ENCODE results near the gene SOX8. TPM values are rescaled to one million over a fixed set of nuclear protein-coding genes. Genes with fewer than 3 reads are reported as not detected.

The SOX8 gene
- total RNA-seq, 1 donor from 2014 or later, result 0.98 TPM

DNA sequence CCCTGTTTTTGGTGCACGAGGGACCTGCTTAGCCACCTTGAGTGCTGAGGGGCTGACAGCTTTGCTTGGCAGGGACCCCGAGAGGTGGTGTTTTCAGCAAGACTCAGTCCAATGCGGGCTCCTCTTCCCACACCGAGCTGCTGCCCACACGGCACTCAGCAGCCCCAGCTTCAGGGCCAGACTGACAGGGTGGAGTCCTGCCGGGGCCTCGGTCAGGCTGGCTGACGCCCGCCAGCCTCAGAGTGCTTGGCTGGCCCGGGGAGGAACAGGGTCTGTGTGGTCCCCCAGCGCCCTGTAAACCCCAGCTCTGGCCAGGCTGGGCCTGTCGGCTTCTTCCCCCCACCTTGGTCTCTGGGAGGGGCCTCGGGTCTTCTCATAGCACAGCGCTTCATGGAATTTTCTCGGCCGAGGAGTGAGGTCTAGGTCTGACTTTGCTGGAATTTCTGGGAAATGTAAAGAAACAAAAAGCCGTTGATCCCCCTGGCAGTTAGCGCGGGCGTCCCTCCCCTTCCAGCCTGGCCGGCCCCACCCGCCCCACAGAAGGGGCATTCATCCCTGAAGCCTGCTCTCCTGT lies 2.6 kb downstream of the SOX8 start:
- Mint-ChIP-seq H3K4me3 (ENCODE audit: unreplicated experiment) (no peak overlapping the region), H3K27ac (ENCODE audit: unreplicated experiment) (no peak overlapping the region), H3K9me3 (ENCODE audit: unreplicated experiment) (no peaks in the 10 kb centered on the region), H3K36me3 (ENCODE audit: low read depth, unreplicated experiment) (no peaks in the 10 kb centered on the region), H3K4me1 (ENCODE audit: low read depth, unreplicated experiment) (no peaks in the 10 kb centered on the region), H3K27me3 (ENCODE audit: low read depth, unreplicated experiment) (peaks cover 19% of the 10 kb centered on the region)
- no peak overlapping the region for H3K27ac ChIP-seq (ENCODE audit: low read depth, low read length)
- H3K9ac ChIP-seq (ENCODE audit: low read length), result no peak overlapping the region
- no peak overlapping the region for H2AFZ ChIP-seq (ENCODE audit: low read depth, low read length)
- no peak for DNase-seq (ENCODE audit: low read depth)
- peaks cover 6% of the 10 kb centered on the region for H4K20me1 ChIP-seq (ENCODE audit: insufficient read depth, low read length)
- peaks cover 58% of the 10 kb centered on the region for H3K27me3 ChIP-seq (ENCODE audit: insufficient read depth, low read length)
- H3K4me2 ChIP-seq (ENCODE audit: low read length), result no peak overlapping the region
- no peaks in the 10 kb centered on the region for H3K9me3 ChIP-seq (ENCODE audit: insufficient read depth, low read depth, low read length)
- no peaks in the 10 kb centered on the region for H3K79me2 ChIP-seq (ENCODE audit: insufficient read depth, low read length)
- H3K4me3 ChIP-seq (ENCODE audit: insufficient read depth, low read depth, low read length), result no peak overlapping the region
- TF ChIP-seq EZH2 (IDR thresholded peaks at IDR 0.05; ENCODE audit: insufficient read depth, low read length), result no peak
- TF ChIP-seq, protein P1, sequence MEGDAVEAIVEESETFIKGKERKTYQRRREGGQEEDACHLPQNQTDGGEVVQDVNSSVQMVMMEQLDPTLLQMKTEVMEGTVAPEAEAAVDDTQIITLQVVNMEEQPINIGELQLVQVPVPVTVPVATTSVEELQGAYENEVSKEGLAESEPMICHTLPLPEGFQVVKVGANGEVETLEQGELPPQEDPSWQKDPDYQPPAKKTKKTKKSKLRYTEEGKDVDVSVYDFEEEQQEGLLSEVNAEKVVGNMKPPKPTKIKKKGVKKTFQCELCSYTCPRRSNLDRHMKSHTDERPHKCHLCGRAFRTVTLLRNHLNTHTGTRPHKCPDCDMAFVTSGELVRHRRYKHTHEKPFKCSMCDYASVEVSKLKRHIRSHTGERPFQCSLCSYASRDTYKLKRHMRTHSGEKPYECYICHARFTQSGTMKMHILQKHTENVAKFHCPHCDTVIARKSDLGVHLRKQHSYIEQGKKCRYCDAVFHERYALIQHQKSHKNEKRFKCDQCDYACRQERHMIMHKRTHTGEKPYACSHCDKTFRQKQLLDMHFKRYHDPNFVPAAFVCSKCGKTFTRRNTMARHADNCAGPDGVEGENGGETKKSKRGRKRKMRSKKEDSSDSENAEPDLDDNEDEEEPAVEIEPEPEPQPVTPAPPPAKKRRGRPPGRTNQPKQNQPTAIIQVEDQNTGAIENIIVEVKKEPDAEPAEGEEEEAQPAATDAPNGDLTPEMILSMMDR (IDR thresholded peaks at IDR 0.05; ENCODE audit: insufficient read depth, low read depth, low read length), result no peak
- no peak for FAIRE-seq
- H3K36me3 ChIP-seq (ENCODE audit: insufficient read depth, low read length), result no peaks in the 10 kb centered on the region
- H3K4me1 ChIP-seq (ENCODE audit: insufficient read depth, low read length), result no peaks in the 10 kb centered on the region

DNA sequence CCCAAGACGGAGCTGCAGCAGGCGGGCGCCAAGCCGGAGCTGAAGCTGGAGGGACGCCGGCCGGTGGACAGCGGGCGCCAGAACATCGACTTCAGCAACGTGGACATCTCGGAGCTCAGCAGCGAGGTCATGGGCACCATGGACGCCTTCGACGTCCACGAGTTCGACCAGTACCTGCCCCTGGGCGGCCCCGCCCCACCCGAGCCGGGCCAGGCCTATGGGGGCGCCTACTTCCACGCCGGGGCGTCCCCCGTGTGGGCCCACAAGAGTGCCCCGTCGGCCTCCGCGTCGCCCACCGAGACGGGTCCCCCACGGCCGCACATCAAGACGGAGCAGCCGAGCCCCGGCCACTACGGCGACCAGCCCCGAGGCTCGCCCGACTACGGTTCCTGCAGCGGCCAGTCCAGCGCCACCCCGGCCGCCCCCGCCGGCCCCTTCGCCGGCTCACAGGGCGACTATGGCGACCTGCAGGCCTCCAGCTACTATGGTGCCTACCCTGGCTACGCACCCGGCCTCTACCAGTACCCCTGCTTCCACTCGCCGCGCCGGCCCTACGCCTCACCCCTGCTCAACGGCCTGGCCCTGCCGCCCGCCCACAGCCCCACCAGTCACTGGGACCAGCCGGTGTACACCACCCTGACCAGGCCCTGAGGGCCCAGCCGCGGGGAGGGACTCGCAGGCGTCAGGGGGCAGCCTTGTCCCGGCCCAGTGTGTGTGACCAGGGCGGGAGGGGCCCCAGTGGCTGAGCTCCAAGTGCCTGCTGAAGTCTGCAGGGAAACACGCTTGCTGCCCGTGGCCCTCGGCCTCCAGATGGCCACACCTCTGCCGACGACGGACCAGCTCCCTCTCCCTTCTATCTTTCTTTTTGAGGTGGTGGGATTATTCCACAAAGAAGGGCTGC lies 3.4 kb downstream of the SOX8 start:
- Histone ChIP-seq H3K9me3 (ENCODE audit: insufficient read depth, low read depth, low read length) (no peaks in the 10 kb centered on the region), H3K4me1 (ENCODE audit: insufficient read depth, low read length) (no peaks in the 10 kb centered on the region), H4K20me1 (ENCODE audit: insufficient read depth, low read length) (peaks cover 6% of the 10 kb centered on the region), H3K27ac (ENCODE audit: low read depth, low read length) (no peak overlapping the region), H3K27me3 (ENCODE audit: insufficient read depth, low read length) (peaks cover 55% of the 10 kb centered on the region), H3K4me3 (ENCODE audit: insufficient read depth, low read depth, low read length) (no peak overlapping the region), H3K79me2 (ENCODE audit: insufficient read depth, low read length) (no peaks in the 10 kb centered on the region), H3K9ac (ENCODE audit: low read length) (no peak overlapping the region), H3K36me3 (ENCODE audit: insufficient read depth, low read length) (no peaks in the 10 kb centered on the region), H3K4me2 (ENCODE audit: low read length) (no peak overlapping the region), H2AFZ (ENCODE audit: low read depth, low read length) (no peak overlapping the region)
- TF ChIP-seq, protein P1 (IDR thresholded peaks at IDR 0.05; ENCODE audit: insufficient read depth, low read depth, low read length), result no peak
- no peak for TF ChIP-seq EZH2 (IDR thresholded peaks at IDR 0.05; ENCODE audit: insufficient read depth, low read length)
- H3K4me3 Mint-ChIP-seq (ENCODE audit: unreplicated experiment), result no peak overlapping the region
- no peaks in the 10 kb centered on the region for H3K36me3 Mint-ChIP-seq (ENCODE audit: low read depth, unreplicated experiment)
- H3K4me1 Mint-ChIP-seq (ENCODE audit: low read depth, unreplicated experiment), result no peaks in the 10 kb centered on the region
- no peak for DNase-seq (ENCODE audit: low read depth)
- no peak overlapping the region for H3K27ac Mint-ChIP-seq (ENCODE audit: unreplicated experiment)
- FAIRE-seq, result no peak
- peaks cover 19% of the 10 kb centered on the region for H3K27me3 Mint-ChIP-seq (ENCODE audit: low read depth, unreplicated experiment)
- H3K9me3 Mint-ChIP-seq (ENCODE audit: unreplicated experiment), result no peaks in the 10 kb centered on the region
